ENCODE data around the gene ZSCAN22. TPM values are rescaled to one million over a fixed set of nuclear protein-coding genes. Genes with fewer than 3 reads are reported as not detected.

ZSCAN22 gene
- total RNA-seq, 2 donors from 2014 or later, result 3.0 to 3.7 TPM

DNA sequence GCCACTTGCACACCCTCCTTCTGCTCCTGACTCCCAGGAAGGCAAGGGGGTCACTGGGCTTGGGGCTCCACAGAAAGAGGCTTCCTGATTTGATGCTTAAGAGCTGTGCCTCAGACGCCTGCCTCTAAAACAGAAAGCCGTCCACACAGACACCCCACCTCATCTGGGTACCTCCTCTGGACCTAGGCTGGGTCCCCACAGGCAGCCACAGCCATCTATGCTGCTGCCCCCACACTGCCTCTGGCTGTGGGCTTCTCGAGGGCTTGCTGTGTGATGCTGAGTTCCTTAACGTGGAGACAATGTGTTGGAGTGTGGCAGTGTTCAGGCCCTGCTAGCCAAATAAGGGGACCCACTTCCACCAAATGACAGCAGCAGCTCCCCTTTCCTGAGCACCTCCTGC lies 8.5 kb upstream of the ZSCAN22 start:
- no peaks in the 10 kb centered on the region for H3K9me3 ChIP-seq
- intact Hi-C loops (cut with DNase I), result no loop called here
- no peak overlapping the region for H3K9ac ChIP-seq (ENCODE audit: low read depth in 2 of 2, low read length in 2 of 2)
- H3K4me3 ChIP-seq, result no peak overlapping the region
- no peak for DNase-seq
- no peak overlapping the region for H3K27ac ChIP-seq
- H3K4me1 ChIP-seq, result no peaks in the 10 kb centered on the region
- H3K27me3 ChIP-seq, result no peaks in the 10 kb centered on the region
- TF ChIP-seq, protein P1, sequence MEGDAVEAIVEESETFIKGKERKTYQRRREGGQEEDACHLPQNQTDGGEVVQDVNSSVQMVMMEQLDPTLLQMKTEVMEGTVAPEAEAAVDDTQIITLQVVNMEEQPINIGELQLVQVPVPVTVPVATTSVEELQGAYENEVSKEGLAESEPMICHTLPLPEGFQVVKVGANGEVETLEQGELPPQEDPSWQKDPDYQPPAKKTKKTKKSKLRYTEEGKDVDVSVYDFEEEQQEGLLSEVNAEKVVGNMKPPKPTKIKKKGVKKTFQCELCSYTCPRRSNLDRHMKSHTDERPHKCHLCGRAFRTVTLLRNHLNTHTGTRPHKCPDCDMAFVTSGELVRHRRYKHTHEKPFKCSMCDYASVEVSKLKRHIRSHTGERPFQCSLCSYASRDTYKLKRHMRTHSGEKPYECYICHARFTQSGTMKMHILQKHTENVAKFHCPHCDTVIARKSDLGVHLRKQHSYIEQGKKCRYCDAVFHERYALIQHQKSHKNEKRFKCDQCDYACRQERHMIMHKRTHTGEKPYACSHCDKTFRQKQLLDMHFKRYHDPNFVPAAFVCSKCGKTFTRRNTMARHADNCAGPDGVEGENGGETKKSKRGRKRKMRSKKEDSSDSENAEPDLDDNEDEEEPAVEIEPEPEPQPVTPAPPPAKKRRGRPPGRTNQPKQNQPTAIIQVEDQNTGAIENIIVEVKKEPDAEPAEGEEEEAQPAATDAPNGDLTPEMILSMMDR (IDR thresholded peaks at IDR 0.05), result no peak
- no peaks in the 10 kb centered on the region for H3K36me3 ChIP-seq

DNA sequence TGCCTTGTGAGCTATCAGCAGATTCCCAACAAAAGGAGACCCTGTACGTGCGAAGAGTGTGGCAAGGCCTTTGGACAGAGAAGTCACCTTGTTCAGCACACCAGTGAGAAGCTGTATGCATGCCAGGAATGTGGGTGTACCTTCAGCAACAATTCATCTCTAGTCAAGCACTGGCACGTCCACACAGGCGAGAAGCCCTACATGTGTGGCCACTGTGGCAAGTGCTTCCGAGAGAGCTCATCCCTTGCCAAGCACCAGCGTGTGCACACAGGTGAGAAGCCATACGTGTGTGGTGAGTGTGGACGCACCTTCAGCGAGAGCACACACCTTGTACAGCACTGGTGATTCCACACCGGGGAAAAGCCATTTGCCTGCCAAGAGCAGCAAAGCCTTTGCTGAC lies 7.6 kb upstream of the ZSCAN22 start:
- no peak overlapping the region for H3K9ac ChIP-seq (ENCODE audit: low read depth in 2 of 2, low read length in 2 of 2)
- H3K9me3 ChIP-seq, result no peaks in the 10 kb centered on the region
- H3K4me1 ChIP-seq, result no peaks in the 10 kb centered on the region
- no peak overlapping the region for H3K4me3 ChIP-seq
- H3K27me3 ChIP-seq, result no peaks in the 10 kb centered on the region
- H3K36me3 ChIP-seq, result no peaks in the 10 kb centered on the region
- intact Hi-C loops (cut with DNase I), result no loop called here
- H3K27ac ChIP-seq, result no peak overlapping the region
- TF ChIP-seq, protein P1 (IDR thresholded peaks at IDR 0.05), result no peak
- DNase-seq, result no peak

DNA sequence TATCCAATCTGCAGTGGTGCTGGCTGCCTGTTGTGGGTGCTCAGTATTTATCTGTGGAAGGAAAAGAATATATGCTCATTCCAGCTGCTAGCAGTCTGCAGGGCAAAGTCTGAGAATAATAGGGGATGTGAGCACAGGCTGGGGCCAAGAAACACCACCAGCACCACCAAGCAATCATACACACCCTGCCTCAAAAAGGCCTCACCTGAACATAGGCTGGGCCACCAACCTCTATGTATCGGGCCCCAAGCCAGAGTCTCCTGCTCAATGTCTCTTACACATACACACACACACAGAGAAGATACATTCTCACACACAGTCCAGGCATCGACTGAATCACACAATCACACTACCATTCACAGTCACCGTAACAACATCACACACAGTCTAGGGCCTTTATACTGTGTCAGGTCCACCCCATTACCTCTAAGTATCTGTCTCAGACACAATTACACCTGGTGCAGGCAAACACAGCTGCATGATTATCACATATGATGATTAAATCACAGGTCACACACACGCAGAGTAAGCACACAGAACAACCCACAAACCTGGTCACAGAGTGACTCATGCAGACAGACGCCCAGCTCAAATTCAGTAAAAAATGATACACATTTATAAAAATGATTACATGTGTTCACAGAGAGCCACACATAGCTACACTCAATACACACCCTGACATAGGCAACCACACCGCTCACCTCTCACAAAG lies 1.3 kb upstream of the ZSCAN22 start:
- Histone ChIP-seq H3K4me1 (peaks cover 12% of the 10 kb centered on the region), H3K27ac (no peak overlapping the region), H3K9me3 (no peaks in the 10 kb centered on the region), H3K36me3 (no peaks in the 10 kb centered on the region), H3K9ac (ENCODE audit: low read depth in 2 of 2, low read length in 2 of 2) (no peak overlapping the region), H3K4me3 (no peak overlapping the region), H3K27me3 (no peaks in the 10 kb centered on the region)
- DNase-seq, result no peak
- TF ChIP-seq, protein P1 (IDR thresholded peaks at IDR 0.05), result no peak
- intact Hi-C loops (cut with DNase I), result no loop called here

DNA sequence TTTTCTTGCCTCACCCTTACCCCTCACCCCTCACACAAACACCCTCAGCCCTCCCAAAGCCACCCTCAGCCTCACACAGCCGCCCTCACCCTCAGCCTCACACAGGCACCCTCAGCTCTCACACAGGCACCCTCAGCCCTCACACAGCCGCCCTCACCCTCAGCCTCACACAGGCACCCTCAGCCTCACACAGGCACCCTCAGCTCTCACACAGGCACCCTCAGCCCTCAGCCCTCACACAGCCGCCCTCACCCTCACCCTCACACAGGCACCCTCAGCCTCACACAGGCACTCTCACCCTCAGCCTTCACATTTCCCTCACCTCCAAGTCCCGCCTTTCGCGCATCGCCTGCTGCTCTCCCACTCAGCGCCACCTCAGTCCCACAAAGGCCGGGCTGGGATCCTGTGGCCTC lies 287 bp upstream of the ZSCAN22 start:
- Histone ChIP-seq H3K9ac (ENCODE audit: low read depth in 2 of 2, low read length in 2 of 2) (peak overlapping the region; percentile 58 to 95), H3K4me3 (peak overlapping the region; percentile 84), H3K9me3 (no peaks in the 10 kb centered on the region), H3K4me1 (peaks cover 12% of the 10 kb centered on the region), H3K36me3 (no peaks in the 10 kb centered on the region), H3K27ac (peak overlapping the region; percentile 94), H3K27me3 (no peaks in the 10 kb centered on the region)
- intact Hi-C loops (cut with DNase I), result no loop called here
- TF ChIP-seq, protein P1 (IDR thresholded peaks at IDR 0.05), result no peak
- DNase-seq, result no peak

DNA sequence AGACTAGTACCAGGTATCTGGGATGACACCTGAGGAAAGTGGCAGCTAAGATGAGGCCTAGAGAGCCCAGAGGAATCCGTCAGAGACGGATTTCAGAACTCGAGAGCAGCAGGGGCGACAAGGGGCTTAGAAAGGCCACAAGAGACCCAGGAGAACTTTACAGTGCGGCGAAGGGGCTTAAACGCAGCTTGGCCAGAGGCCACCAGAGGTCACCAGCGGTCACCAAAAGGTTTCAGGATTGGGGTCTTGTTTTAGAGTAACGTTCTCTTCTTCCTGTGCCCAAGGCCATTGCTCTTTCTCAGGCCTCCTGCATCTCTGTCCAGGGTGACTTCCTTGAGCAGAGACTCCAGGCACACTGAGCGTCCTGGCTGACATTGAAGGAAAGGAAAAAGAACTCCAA lies 2.2 kb downstream of the ZSCAN22 start:
- TF ChIP-seq, protein P1 (IDR thresholded peaks at IDR 0.05), result no peak
- Histone ChIP-seq H3K4me1 (peaks cover 12% of the 10 kb centered on the region), H3K9me3 (no peaks in the 10 kb centered on the region), H3K27ac (no peak overlapping the region), H3K4me3 (no peak overlapping the region), H3K36me3 (no peaks in the 10 kb centered on the region), H3K27me3 (no peaks in the 10 kb centered on the region), H3K9ac (ENCODE audit: low read depth in 2 of 2, low read length in 2 of 2) (no peak overlapping the region)
- no peak for DNase-seq
- intact Hi-C loops (cut with DNase I), result no loop called here
